GM19452 (cell line): ENCODE data around the gene CD83.
A peak's percentile ranks its signal among the peaks of the same experiment; 100 is the strongest.

ENCODE experiments used
- ATAC-seq: cut with Tn5 transposase; IDR thresholded peaks from one replicate; pipeline ENCODE4 v1.9.1; 2021; ENCODE audit not compliant: unreplicated experiment

CD83 gene

GRCh38 chr6:14123386-14124111 lies 6.0 kb downstream of the CD83 start:
- ATAC-seq, result no peak

DNA sequence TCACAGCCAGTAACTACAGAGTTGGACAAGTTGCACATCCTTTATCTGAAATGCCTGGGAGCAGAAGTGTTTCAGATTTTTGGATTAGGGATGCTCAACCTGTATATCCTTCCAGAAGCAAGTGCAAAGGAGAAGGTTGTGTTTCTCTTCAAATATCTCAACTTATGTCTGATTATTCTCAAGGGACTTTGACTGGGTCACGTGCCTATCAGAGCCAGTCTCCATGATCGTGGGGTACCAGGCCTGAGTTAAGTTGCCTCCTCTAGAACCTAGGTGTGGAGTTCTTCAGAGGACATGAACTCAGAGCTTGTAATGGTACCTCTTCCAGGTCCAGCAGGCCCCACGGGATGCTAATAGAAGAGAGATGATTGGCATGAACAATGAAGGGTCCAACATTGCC lies 7.8 kb downstream of the CD83 start:
- no peak for ATAC-seq

DNA sequence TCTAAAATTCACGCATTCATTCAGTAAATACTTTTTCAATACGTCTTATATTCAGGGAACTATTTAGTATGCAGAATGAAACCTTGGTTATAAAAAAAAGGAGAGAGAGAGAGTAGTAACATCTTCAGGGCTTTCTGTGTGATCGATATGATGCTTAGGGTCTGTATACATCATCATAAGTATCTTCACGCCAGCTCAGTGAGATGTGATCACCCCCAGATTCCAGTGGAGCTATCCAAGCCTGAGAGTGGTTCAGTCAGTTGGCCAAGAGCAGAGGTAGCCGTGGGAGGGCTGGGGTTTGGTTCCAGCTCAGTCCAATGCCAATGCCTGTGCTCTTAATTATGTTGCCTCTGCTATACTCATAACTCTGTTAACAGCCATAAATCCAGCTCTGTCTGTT lies 8.6 kb downstream of the CD83 start:
- no peak for ATAC-seq

GRCh38 chr6:14127611-14128010 lies 10.0 kb downstream of the CD83 start:
- ATAC-seq, result no peak

DNA sequence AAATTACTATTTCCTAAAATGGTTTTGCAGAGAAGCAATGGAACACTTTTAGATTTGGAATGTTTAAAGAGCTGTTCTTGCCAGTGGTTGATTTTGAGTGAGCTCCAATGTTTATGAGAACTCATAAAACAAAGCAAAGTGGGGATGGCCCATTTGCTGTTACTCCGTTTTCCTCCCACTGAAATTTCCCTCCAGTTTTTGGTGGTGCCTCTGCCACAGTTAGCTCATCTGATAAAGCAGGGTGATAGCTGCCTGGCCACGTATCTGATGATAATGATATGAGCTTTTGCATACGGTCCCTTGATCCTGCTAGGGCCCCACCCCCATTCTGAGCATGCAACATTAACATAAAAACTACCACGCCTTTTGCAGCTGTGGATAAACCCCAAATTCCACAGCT lies 10.4 kb downstream of the CD83 start:
- ATAC-seq, result no peak

- no peak for ATAC-seq
Measured at GRCh38 chr6:14128746-14129145, 11.2 kb downstream of the CD83 start.

DNA sequence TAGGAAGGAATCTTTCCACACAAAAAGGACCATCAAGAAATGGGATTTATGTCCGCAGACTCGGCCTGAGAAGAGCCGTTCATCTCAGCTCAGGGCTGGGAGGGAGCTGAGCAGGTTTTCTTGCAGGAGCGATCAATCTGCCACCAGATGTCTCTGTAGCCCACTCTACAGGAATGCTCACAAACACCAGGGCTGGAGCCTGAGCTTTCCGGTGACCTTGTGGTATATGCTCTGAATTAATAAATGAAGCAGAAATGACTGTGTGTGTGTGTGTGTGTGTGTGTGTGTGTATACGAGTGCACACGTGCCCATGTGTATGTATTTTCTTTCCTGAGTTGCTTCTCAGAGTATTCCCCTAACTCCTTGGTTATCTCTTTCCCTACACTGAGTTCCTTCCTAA lies 12.0 kb downstream of the CD83 start:
- no peak for ATAC-seq

DNA sequence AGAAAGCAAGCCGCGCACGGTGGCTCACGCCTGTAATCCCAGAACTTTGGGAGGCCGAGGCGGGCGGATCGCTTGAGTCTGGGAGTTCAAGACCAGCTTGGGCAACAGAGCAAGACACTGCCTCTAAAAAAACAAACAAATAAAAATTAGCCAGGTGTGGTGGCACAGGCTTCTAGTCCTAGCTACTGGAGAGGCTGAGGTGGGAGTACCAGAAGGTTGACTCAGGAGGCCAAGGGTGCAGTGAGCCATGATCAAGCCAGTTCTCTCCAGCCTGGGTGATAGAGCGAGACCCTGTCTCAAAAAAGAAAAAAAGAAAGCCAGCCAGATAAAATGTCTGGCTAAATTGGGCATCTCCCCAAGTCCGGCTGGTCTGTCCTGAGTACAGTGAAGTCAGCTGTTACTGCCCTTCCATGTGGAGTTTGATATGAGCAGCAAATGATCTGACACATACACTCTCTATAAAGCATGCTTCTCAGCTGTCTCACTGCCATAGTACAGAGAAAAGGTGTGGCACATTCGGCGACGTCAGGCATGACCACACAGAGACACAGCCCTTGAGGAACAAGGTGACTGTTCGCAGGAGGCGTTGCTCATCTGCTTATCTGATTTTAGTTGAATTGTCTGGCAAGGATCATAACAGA lies 13.0 kb downstream of the CD83 start:
- ATAC-seq, result no peak

DNA sequence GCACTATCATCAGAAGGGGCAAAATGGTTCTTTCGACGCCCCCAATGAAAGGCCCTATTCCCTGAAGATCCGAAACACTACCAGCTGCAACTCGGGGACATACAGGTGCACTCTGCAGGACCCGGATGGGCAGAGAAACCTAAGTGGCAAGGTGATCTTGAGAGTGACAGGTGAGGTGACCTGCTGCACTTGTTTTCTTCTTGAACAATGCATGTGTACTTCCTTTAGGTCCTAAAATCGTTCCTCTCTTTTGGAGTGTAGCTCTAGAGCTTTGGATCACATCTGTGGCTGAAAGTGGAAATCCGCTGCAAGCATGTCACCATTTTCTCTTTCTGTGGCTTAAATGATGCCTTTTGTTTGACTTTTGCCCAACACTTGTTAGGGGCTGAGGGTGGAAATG lies 14.0 kb downstream of the CD83 start:
- ATAC-seq, result no peak

- ATAC-seq, result no peak
Measured at GRCh38 chr6:14132244-14132920, 14.8 kb downstream of the CD83 start.

DNA sequence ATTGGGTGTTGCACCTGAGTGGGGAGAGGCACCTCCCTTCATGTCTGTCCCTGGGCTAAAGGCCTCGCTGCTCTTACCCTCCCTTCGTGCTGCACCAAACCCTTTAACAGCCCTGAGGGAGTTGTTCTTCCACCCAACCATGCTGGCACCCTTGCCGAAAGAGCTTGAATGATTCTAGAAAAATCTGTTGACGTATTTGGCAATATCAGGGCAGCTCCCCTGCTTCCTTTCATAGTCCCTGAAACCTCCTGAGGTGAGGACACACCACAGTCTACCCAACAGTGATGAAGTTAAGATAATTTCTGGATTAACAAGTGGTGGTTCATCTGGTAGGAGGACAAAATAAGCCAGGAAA lies 15.3 kb downstream of the CD83 start:
- ATAC-seq, result no peak

DNA sequence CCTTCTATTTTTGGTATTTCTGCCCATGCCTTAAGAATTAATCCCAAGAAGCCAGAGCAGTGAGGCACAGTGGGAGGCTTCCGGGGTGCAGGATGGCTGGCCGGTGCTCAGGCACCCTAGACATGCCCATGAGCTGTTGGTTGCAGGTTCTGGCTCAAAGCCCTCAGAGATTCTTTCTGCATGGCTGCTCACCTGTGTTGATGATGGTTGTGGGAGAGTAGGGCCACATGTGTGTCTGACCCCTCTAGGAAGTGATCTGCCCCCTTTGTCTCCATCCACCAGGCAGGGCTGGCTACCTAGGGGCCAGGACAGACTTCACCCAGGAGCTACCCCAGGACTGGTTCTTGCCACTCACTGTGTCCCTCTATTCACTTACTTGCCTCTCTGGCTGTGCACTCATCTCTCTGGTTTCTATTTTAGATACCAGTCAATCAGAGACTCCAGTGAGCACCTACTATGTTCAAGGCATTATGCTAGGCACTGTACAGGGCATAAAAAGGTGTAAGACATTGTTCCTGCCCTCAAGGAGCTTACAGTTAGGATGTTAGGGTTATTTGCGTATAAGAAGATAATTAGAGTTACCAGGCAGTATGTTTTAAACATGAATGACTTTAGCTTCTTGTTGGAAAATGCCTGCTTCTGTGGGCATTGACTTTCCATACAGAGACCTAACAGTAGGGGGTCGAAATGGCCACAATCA lies 16.8 kb downstream of the CD83 start:
- ATAC-seq, result no peak

DNA sequence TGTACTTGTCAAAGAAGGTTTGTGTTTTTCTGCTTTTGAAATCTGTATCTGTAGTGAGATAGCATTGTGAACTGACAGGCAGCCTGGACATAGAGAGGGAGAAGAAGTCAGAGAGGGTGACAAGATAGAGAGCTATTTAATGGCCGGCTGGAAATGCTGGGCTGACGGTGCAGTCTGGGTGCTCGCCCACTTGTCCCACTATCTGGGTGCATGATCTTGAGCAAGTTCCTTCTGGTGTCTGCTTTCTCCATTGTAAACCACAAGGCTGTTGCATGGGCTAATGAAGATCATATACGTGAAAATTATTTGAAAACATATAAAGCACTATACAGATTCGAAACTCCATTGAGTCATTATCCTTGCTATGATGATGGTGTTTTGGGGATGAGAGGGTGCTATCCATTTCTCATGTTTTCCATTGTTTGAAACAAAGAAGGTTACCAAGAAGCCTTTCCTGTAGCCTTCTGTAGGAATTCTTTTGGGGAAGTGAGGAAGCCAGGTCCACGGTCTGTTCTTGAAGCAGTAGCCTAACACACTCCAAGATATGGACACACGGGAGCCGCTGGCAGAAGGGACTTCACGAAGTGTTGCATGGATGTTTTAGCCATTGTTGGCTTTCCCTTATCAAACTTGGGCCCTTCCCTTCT lies 18.4 kb downstream of the CD83 start:
- no peak for ATAC-seq

DNA sequence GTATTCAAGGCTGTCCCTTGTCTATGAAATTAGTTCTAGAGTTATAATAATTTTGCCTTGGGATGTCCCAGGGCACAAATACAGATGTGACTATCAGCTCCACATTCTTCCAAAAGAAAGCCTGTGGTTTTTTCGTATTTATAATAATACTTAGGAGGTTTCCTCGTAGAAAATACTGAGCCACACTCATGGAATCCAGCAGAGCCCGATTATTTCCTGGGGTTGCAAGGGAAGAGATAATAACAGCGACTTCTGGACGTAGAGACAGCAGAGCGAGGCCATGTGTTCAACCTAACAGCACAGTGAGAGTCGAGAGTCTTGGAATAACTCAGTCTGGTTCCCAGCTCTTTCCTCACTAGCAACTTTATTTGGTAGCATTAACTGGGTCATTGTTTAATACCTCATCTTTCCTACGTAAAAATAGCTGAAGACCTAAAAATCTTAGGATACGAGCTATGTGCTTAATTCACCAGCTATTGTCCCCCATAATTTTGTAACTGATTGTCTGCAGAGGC lies 21.2 kb downstream of the CD83 start:
- no peak for ATAC-seq

- ATAC-seq, result no peak
Measured at GRCh38 chr6:14141351-14142062, 23.9 kb downstream of the CD83 start.

- no peak for ATAC-seq
Measured at GRCh38 chr6:14142063-14142450, 24.5 kb downstream of the CD83 start.

- ATAC-seq, result no peak
Measured at GRCh38 chr6:14142511-14143223, 25.1 kb downstream of the CD83 start.

GRCh38 chr6:14143305-14143704 lies 25.7 kb downstream of the CD83 start:
- no peak for ATAC-seq

GRCh38 chr6:14144678-14145113 lies 27.1 kb downstream of the CD83 start:
- peak; percentile 80 for ATAC-seq
